Stimulated activated naive CD8-positive, alpha-beta T cell treated with anti-CD3 and anti-CD28 coated beads, Interleukin-15, Interleukin-2, amounts not matched to agents 100 U/mL and 50 U/mL, for 24 hours (primary cell): ENCODE data around the gene FAIM2.
"Not testable (repeated sequence)": the region's sequence is repeated elsewhere in the genome, so short reads cannot be mapped to it uniquely, and the experiment has no call there.

ENCODE experiments used
- ATAC-seq: fragments of 150-1000 bp; cut with Tn5 transposase; one replicate; pipeline ENCODE4 v1.10.0; 2021
- DNase-seq: peaks from one replicate; pipeline ENCODE4 v3.0.0; 2021

The FAIM2 gene

DNA sequence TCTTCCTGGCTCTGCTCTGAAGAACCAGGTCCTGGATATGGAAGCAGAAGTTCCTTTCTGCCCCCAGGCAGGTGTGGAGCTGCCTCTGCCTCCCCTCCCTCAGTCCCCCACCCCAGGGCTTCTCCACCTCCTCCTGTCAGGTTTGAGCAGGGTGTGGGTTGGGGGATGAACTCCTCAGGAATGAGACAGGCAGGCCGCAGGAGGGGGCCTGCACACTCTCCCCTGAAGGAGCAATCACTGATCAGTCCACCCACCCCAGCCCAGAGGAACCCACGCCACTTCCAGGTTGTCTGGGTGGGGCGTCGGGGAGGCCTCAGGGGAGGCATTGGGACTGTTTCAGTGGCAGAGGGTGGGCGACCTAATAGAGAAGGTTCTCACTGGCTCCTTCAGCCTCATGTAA is 26.6 kb downstream of the FAIM2 start:
- no peak for ATAC-seq
- DNase-seq, result no peak

- no peak for DNase-seq
- no peak for ATAC-seq
These were observed 27.6 kb downstream of the FAIM2 start for GRCh38 chr12:49876070-49876469.

DNA sequence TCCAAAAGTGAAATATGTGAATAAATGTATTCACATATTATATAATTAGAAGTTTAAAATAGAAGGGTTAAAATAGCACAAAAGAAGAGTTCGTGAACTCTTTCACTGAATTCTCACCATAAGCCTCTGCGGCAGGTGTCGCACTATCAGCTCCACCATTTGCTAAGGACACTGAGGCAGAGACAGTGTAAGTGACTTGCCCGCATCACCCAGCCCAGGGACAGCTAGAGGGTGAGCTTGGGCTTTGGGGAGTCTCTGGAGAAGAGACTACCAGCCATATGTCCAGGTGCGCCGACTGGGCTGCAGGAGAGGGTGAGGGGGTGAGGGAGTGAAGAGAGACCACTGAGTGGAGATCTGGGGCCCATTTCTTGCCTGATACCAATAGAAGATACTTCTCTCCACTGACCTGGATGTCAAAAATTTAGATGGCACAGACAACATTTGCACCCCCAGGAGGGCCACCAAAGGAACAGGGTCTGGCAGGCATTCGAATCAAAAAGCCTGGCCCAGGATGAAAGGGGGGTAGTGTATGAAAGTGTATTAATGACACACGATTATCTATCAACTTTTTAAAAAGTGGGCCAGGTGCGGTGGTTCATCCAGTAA is 28.5 kb downstream of the FAIM2 start:
- DNase-seq (no peak), ATAC-seq (no peak)

DNA sequence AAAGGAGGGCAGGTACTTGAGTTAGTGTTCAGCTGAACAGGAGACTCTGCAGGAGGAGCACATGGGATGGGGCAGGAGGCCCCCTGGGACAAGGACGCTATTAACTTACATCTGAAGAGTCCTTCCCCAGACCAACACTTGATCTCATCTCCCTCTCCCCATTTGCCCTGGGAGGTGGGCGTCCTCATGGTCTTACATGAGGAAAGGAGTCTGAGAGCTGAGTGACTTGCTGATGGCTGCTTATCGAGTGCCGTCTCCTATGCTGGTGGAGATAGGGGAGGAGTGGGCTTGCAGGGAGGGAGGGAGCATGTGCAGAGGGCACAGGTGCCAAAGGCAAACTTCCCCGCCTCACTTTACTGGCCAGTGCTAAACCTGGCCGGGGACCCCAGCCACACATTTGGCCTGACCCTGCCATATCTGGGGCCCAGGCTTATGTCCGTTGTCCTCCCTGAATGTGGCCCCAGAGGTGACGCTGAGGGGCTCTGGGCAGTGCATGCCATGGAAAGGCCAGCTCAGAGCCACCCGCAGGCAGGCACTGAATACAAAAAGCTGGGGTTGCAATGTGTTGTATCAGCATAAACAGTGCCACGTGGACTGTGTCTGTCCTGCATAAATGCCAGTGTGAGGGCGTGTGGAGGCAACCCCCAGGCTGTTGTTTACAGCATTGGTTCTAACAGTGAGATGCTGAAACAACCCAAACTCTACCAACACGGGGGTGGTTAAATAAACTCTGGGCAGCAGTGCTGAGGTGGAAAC is 29.4 kb downstream of the FAIM2 start:
- DNase-seq, result no peak

GRCh38 chr12:49873361-49873934 is 30.3 kb downstream of the FAIM2 start:
- DNase-seq (no peak), ATAC-seq (no peak)

More for the DNA sequence above, 29.4 kb downstream of the FAIM2 start:
- no peak for ATAC-seq

- ATAC-seq (no peak), DNase-seq (no peak)
These were observed 30.9 kb downstream of the FAIM2 start for GRCh38 chr12:49872781-49873181.

GRCh38 chr12:49872381-49872780 is 31.3 kb downstream of the FAIM2 start:
- DNase-seq (no peak), ATAC-seq (no peak)

GRCh38 chr12:49871811-49872251 is 31.9 kb downstream of the FAIM2 start:
- ATAC-seq, DNase-seq: not testable (repeated sequence)

DNA sequence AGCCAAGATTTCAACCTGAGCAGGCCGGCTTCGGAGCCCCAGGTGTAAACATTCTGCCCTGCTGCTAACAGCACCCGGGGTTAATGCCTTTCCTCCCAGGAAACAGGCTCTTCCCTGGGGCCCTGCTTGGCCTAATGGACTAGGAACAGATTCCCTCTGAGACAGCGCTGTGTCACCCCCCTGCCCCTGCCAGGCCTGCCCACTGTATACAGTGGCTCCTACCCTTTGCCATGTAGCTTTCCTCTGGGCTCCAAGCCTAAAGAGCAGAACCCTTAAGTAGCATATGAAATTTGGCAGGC is 32.5 kb downstream of the FAIM2 start:
- DNase-seq (no peak), ATAC-seq (no peak)

DNA sequence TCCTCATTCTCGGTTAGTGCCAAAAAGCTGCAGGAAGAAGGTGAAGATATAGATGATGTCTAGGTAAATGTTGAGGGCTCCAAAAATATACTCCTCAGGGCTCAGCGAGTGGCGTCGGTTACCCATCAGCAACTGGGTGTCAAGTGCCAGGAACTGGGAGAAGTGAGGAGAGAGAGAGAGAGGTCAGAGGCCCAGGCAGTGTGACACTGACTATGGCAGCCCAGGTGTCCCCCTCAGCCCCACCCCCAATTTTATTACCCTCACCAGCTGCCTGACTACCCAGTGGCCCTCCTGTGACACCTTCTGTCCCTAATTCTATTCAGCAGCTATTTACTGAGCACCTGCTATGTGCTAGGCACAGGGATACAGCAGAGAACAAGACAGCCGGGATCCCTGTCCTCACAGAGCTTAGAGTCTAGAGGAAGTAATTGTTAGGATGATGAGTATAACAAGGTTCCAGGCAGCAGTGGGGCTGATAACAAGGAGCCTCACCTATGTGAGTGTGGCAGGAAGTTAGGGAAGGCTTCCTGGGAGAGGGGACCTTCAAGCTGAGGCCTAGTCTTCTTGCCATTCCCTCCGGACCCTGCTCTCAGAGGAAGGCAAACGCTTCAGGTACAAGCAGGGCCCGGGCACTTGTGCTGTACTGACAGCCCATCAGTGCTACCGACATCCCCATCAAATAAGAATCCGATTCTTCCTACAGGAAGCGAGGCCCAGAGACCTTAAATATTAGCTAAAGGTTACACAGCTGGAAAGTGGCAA is 33.0 kb downstream of the FAIM2 start:
- DNase-seq, result no peak
- no peak for ATAC-seq

DNA sequence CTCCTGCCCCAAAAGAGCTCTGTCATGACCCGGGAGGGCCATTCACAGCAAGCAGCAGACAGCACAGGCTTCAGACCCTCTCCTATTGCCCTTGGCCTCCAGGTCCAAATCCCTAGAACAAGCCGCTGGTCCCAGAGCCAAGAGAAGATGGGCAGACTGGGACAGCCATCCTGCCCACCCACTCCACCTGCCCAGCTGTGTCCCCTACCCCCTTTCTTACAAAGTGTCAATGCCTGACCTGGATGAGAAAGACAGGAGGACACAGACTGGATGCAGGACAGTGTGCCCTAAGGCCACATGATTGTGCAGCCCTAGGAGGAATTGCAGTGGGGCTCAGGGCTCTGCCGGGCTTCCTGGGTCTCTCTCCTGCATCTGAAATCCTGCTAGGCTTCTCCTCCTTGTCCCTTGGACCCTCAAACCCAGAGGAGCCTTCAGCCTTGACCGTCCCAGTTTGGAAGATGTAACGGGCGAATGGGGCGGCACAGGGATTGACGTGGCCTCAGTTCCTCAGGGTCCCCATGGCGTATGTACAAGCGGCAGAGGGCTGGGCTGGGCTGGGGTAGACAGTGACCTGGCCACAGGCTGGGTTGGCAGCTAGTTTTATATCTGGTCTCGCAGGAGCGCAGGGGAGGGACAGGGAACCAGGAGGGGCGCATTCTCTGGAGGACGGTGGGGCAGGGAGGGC is 33.7 kb downstream of the FAIM2 start:
- no peak for ATAC-seq

DNA sequence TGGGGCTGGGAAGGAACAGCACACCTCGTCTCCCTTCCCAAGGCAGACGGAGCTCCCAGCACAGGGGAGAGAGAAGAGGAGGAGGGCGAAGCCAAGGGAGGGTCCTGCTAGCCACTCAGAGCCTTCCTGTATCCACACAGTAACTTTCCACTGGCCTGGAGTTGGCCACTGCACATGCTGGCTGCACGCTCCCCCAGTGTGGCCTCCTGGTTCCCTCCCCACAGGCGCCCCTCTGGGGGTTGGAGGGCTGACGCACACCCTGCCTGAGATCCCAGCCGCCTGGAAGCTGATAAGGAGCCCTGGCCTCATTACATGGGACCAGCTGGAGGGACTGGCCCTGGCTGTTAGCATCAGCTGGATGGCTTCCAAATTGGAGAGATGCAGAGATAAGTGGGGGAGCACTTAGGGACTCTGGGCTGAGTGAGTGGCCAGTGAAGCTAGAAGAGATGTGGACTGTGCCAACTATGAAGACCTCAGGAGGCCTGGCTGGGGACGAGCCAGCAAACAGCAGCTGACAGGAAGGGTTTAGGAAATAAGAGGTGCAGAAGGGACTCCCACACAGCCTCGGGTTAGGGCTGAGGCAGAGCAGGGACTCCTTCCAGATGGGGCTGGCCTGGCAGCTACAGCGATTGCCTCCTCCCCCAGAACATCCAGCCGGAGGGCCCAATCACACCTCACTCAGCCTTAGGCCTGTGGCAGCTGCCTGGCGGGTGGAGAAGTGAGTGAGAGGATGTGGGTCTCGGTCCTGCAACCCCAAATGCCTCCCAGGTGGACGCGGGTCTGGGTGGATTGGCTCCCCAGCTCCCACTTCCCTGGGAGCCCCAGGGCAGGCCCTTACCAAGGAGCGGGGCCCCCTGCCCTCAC is 34.5 kb downstream of the FAIM2 start:
- ATAC-seq, result no peak
- DNase-seq, result no peak

More for the DNA sequence above, 33.7 kb downstream of the FAIM2 start:
- no peak for DNase-seq

DNA sequence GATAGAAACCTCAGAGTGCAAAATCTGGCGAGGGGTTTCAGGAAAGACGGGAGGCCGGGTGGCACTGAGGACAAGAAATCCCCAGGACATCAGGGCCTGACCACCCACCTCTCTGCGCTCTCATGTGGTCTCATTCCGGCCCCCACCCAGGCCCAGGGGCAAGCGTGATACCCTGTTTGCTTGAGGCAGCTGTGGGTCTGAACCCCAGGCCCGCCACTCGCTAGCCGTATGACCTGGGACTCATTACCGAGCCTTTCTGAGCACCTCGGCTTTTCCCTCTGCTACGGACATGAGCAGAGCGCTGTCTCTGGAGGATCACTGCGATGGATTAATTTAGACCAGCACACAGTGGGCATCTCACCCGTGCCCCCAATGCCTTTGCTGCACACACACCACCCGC is 35.3 kb downstream of the FAIM2 start:
- ATAC-seq (no peak), DNase-seq (no peak)

DNA sequence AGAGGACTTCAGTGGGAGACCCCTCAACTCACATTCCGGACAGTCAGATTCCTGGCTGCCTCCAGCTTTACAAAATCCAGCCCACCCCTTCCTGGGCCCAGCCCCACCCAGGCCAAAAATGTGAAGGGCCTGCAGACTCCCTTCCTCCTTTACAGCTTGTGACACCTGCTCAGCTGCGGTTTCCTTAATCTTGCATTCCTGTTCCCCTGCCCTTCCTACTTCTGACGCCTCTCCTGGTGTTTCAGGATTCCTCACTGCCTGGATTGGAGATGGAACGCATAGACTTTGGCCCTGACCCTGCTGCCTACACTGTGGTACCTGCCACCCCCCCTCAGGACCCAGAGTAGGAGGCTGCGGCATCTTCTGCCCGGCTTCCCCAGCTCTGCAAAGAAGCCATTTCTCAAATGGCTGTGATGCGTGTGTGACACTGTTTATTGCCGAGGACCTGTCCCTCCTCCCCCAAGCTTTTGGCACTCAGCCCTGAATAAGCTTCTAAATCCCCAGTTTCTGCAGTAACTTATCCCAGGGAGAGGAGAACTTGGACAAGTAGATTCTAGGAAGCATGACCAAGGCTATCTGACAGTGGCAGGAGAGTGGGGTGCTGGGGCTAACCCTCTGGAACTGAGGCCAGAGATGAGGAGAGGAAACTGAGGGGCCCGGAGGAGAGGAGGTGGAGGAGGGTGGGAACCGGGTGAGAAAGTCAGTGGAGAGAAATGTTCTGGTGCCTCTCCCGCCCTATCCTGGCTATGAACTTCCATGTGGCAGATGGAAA is 35.9 kb downstream of the FAIM2 start:
- DNase-seq, result no peak
- ATAC-seq, result no peak

DNA sequence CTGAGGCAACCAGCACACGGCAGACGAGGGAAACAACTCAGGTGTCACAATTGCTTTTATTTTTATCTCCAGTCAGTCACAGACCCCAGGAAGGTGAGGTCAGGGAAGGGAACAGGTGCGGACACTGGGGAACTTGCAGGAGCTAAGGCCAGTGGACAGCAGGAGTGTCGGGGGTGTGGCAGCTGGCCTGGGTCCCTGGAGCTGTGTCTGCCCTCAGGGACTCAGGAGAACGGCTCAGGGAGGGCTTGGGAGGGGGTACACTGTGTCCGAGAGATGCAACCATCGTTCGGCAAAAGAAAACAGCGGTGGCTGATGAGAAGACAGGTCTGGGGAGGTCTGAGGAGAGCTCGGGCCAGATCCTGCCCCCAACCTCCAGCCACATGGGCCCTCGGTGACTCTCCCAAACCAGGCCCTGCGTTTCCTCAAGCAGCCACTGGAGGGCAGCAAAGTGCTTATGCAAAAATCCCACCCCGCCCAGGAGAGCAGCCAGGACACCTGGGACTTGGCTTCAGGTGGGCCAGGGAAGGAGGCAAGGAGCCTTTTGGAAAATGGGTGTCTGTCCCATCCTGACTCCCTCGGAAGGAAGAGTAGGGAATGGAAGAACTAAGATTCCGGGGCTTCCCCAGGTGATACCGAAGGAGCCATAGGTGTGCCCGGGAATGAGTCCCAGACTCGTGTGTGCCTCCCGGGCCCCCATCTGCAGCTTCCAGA is 36.7 kb downstream of the FAIM2 start:
- ATAC-seq (peak; percentile 78), DNase-seq (peak; percentile 82)

DNA sequence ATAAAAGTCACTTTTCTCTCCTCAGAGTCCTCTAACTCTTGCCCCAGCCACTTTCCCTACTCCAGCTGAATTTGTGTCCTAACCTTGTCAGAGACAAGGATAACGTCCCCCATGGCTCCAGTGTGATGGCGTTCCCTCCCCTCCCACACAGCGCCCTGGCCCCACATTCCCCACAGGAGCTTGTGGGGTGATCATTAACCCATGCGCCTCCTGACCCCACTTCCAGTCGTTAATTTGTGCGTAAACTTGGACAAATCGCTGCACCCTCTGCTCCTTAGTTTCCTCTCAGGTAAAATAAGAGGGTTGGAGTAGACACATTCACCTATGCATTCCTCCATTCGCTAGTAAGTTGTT is 37.9 kb downstream of the FAIM2 start:
- DNase-seq (no peak), ATAC-seq (no peak)

DNA sequence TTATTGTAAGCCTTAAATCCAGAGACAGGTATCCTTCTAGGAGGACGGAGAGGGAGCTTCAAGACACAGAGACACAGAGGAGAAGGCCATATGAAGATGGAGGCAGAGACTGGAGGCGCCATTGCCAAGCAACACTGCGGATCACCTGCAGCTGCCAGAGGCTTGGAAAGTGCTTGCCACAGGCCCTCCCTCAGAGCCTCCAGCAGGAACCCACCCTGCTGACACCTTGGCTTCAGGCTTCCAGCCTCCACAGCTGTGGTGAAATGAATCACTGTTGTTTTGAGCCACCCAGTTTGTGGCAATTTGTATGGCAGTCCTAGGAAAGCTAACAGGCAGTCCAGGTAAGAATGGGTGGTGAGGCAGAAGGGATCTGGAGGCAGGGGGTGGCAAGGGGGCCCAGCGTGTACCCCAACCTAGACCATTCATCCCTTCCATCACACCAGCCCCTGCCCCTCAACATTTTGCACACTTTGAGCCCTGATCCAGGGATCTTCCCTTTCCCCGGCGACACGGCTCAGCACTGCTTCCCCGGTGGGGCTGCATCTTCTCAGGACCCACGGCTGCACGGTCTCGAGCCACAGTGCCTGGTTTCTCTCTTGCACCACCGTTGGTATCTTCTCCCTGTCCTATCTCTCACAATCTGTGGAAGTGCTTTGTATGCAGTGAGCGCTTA is 38.5 kb downstream of the FAIM2 start:
- no peak for ATAC-seq
- no peak for DNase-seq

GRCh38 chr12:49864798-49865090 is 39.0 kb downstream of the FAIM2 start:
- DNase-seq (no peak), ATAC-seq (no peak)

GRCh38 chr12:49863946-49864797 is 39.5 kb downstream of the FAIM2 start:
- DNase-seq (no peak), ATAC-seq (no peak)
